ENCODE data around the gene ITPR3.

Gene ITPR3

DNA sequence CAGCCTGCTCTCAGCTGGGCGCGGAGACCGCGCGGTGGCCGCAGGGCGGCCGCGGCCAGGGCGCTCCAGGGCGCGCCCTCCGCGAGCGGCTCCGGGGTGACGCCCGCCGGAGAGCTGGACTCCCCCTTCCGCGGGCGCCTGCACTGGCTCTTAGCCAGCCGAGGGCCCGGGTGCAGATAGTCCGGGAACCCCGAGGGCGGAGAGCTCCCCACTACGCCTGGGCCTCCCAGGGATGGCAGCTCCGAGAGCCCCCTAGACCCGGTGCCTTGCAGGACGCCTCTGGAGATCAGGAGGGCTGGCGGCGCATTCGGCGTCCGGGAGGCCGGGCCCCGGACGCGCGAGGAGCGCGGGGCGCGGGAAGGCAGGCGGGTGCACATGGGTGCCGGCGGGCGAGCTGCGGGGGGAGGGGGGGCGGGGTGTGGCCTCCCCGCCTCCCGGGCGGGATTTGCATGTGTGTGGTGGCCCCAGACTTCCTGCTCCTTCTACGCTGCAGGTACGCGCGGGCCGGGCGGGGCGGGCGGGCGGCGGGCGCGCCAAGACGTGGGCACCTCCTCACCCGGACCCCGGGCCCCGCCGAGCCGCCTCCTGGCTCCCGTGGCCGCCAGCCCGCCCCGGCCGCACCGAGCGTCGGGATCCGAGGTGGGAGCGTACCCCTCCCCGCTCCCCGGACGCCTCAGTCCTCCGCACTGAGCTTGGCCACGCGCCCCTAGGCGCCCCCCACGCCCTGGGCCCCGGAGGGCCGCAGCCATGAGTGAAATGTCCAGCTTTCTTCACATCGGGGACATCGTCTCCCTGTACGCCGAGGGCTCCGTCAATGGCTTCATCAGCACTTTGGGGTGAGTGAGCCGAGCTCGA is at the start of gene ITPR3:
Gene ITPR3, plus strand, starts transcription at position 467 of the 855 bp plus-strand sequence. Its CDS starts 281 bp downstream, at position 748.
- FAIRE-seq = no peak

DNA sequence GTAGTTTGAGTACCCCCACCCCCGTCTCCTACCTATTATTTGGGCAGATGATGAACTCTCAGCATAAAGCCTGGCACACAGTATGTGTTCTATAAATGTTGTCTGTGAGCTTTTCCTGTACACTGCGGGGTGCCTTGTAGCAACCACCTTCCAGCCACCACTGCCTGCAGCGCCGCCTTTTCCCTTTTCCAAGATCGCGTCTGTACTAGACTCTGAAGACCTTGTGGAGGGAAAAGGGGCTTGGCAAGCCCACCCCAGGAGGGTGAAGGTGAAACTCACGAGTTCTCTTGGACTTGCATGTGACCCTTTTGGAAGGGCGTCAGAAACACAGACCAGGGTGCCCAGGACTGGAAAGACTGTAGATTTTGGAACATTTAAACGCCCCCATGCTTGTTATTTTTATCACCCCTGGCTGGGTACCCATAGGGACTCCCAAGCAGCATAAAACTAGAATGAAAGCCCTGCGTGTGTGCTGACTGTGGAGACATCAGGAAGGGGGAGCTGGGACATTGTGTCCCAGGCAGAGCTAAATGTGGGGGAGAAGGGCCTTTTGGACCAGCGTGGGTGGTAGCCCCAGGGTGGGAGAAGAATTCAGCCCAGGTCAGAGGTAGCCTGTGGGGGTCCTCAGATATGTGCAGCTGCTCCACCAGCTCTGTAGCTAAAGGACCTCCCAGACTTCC is 49.3 kb upstream of the ITPR3 start:
- FAIRE-seq = no peak

- FAIRE-seq = no peak
These were observed 45.9 kb upstream of the ITPR3 start for GRCh38 chr6:33575211-33575610.

GRCh38 chr6:33576668-33577067 is 44.5 kb upstream of the ITPR3 start:
- FAIRE-seq = no peak

- no peak for FAIRE-seq
These were observed 44.0 kb upstream of the ITPR3 start for GRCh38 chr6:33577106-33577535.

- FAIRE-seq = no peak
These were observed 43.4 kb upstream of the ITPR3 start for GRCh38 chr6:33577718-33578117.

DNA sequence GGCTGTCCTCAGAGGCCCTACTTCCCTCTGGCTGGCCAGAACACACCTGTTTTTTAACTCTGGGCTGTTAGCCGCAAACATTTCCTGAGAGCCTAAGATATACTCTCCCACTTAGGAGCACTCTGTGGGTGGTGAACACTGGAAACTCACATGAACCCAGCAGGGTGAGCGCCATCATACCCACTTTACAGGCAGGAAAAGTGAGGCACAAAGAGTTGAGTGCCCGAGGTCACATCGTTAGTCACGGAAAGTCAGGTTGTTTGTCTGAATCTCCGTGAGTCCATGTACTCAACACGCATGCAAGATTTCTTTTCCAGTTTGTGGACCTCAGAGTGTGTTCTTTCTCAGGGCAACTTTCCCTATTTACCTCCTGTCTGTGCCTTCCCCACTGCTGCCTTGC is 43.0 kb upstream of the ITPR3 start:
- no peak for FAIRE-seq

DNA sequence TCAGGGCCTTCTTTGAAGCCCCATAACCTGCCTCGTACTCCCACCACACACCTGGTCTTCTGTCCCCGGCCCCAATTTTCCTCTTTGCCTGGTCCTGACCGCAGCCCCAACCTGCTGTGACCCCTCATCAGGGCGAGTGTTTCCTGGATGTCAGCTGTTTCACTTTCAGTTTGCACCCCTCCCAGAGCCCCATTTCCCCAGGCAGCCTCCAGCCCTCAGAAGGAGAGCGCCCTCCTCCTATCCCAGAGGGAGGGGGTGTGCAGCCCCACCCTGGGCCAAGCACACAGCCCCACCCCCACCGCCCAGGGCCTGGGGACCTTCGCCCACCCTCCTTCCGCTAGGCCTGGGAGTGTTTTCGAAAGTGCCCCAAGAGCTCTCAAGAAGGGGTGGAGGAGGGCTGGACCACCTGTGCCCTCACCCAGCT is 42.5 kb upstream of the ITPR3 start:
- no peak for FAIRE-seq

GRCh38 chr6:33579828-33580714 is 41.1 kb upstream of the ITPR3 start, which contains the start of gene BAK1:
Gene BAK1, minus strand, starts transcription at chr6:33580276. Its CDS starts 2,672 bp downstream, at chr6:33577604.
- no peak for FAIRE-seq

DNA sequence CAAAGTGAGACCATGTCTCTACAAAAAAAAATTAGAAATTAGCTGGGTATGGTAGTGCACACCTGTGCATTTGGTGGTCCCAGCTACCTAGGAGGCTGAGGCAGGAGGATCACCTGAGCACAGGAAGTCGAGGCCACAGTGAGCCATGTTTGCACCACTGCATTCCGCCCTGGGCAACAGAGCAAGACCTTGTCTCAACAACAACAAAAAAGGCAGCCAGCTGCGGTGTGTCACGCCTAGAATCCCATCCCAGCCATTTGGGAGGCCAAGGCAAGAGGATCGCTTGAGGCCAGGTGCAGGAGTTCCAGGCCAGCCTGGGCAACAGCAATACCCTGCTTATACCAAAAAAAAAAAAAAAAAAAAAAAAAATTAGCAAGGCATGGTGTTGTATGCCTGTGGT is 39.9 kb upstream of the ITPR3 start:
- FAIRE-seq = no peak

DNA sequence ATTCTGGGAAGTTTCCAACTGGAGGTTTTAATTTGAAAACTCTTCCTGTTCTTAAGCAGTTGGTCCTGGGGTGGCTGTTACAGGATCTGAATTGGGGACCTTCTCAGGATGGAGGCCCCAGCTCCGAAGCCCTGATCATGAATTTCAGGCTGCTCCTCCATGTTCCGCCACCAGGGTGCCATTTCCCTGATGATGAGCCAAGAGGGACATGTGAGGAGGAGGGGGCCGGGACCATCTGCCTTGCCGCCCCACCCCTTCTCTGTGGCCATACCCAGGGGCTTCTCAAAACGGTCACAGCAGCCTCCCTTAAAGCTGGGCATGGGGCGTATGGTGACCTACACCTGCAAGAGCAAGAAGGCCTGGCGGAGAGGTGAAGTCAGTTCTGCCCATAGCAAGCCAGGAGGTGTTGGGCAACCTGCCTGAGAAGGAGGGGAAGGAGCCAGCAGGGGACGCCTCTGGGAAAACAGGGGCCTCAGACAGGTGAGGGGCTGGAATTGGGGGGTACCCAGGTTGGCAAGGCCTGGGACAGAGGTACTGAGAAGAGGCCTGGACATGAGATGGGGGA is 37.4 kb upstream of the ITPR3 start:
- FAIRE-seq = no peak

GRCh38 chr6:33584700-33585402 is 36.3 kb upstream of the ITPR3 start:
- FAIRE-seq = no peak

- FAIRE-seq = no peak
These were observed 35.6 kb upstream of the ITPR3 start for GRCh38 chr6:33585403-33586107.

GRCh38 chr6:33586108-33586640 is 34.9 kb upstream of the ITPR3 start:
- FAIRE-seq = no peak

- FAIRE-seq = no peak
These were observed 33.6 kb upstream of the ITPR3 start for GRCh38 chr6:33587529-33587928.

DNA sequence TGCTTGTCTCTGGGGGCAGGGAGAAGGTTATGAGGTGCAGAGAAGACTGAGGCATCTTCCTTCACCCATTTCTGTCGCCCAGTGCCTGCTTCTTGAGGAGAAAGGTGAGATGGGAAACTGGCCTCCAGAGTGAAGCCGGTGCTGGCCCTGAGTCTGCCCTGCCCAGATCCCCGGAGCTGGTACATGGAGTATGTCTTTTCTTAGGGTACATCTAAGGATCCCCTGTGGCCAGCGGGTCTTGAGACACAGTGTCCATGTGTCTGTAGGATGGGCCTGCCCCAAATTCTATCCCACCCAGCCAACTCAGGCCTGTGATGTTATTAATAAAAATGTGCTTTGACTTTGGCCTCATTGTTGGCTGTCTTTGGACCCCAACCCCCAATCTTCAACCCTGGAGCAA is 32.2 kb upstream of the ITPR3 start:
- no peak for FAIRE-seq

DNA sequence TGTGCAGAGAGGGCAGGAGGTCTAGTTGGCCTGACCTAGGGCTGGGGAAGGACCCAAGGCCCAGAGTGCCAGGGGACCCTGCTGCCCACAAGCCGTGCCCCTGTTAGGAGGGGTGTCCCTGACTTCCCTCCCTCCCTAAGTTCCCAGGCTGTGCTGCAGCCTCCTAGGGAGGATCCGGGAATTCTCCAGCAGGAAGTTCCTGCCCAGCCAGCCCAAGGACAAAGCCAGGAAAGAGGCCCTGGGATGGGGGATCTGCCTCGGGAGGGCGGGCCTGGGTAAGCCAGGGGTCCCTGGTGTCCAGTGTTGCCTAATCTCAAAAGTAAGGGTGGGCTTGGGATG is 31.8 kb upstream of the ITPR3 start:
- no peak for FAIRE-seq

DNA sequence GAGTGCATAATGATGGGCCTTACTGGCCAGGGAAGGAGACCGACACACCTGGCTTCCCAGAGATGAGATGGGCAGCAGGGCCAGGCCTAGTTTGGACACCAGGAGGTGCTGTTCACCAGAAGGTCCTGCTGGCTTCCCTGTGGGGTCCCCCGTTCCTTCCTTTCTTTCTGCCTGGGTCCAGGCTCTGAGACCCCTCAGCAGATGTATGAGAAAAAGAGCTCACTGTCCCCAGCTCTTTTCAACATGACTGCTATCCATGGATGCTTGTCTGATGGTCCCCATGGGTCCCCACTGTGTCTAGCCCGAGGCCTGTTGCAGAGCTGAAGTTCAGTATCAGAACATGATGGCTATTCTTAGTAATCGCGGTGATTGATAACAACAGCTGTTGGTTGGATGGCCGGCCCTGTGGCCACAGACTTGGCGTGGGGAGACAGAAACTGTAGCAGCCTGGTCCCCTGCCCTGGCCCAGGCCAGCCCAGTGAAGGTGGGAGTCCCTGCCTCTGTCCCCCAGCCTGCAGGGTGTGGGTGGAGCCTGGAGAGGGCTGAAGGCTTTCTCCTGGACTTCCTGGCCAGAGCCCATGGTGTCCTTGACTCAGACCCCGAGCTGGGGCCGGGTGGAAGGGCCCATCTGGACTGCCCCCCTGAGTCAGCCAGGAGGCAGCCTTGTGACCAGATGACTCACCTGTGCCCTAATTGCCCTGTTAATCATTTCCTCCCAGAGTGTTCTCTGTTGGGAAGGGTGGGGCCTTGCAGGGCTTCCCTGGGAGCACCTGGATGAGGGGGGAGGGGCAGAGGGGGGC is 31.2 kb upstream of the ITPR3 start:
- no peak for FAIRE-seq

DNA sequence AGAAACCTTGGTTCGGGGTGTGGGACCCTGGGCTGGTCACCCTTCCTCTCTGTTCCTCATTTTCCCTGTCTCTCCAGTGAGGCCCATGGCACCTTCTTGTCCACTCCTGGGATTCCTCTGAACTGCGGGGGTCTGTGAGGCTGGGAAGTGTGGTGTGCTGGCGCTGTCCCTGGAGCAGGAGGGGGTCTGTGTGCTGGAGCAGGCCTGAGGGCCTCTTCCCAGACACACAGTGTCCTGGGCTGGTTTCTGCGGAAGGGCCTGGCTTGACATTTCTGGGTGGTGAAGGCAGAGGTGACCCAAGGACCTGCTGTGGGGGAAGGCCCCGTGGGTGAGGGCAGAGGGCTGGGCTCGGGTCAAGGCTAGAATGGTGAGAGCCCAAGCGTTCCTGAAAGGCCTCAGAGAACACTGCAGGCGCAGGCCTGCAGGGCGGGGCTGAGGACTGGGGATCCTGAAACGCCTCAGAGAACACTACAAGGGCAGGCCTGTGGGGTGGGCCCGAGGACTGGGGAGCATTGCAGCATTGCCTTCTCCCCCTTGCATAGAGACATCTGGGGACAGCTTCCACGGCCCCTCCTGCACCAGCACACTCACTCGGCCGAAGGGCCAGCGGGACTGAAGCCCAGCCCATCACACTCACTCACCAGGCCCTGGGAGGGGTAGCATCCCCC is 30.5 kb upstream of the ITPR3 start:
- no peak for FAIRE-seq
